H1 (cell line): ENCODE data around the gene C2CD4C. TPM values are rescaled to one million over a fixed set of nuclear protein-coding genes. Genes with fewer than 3 reads are reported as not detected.
A peak's percentile ranks its signal among the peaks of the same experiment; 100 is the strongest.

Experiments used
- CTCF ChIA-PET: fragments of 300-600 bp; sonication (Branson Sonifier 250); formaldehyde crosslinking; loops from one replicate; lab custom pipeline; 2021; ENCODE audit not compliant: partially characterized antibody; lab: Charles Lee
- POLR2A ChIA-PET: fragments of 300-600 bp; sonication (Branson Sonifier 250); formaldehyde crosslinking; loops from one replicate; lab custom pipeline; 2021; ENCODE audit warnings: inconsistent platforms; ENCODE audit not compliant: partially characterized antibody; lab: Charles Lee
- DNase-seq, 2 experiments: peaks; one replicate each; pipeline versions ENCODE4 v3.0.0 to v3.0.0-alpha.2; 2010 to 2022; ENCODE audit warnings: low spot score in 2 of 2, low read depth in 1 of 2, mixed read lengths in 1 of 2
- FAIRE-seq: peaks from 2 replicates; lab custom pipeline; 2011; peaks lifted over from hg19 to GRCh38; lab: Jason Lieb, UNC
- H2AFZ ChIP-seq: 2 replicates; pipeline ENCODE4 v1.8.1; 2012; ENCODE audit warnings: low read length, inconsistent platforms
- H2AK5ac ChIP-seq: 2 replicates; pipeline ENCODE4 v1.6.1; 2013; ENCODE audit warnings: low read depth, low read length
- H2BK120ac ChIP-seq: replicated peaks from 2 replicates; pipeline ENCODE3; 2013; ENCODE audit warnings: low read depth, low read length, inconsistent platforms
- H2BK12ac ChIP-seq: 2 replicates; pipeline ENCODE4 v1.6.1; 2013; ENCODE audit warnings: low read depth, low read length
- H2BK15ac ChIP-seq: 2 replicates; pipeline ENCODE4 v1.6.1; 2013; ENCODE audit warnings: low read length
- H2BK20ac ChIP-seq: 2 replicates; pipeline ENCODE4 v1.6.1; 2013; ENCODE audit warnings: low read length
- H2BK5ac ChIP-seq: 2 replicates; pipeline ENCODE4 v1.6.1; 2013; ENCODE audit warnings: low read depth, low read length
- H3K14ac ChIP-seq: 2 replicates; pipeline ENCODE4 v1.6.1; 2013; ENCODE audit warnings: inconsistent platforms; ENCODE audit not compliant: insufficient read length
- H3K18ac ChIP-seq: 2 replicates; pipeline ENCODE4 v1.6.1; 2013; ENCODE audit warnings: low read length; ENCODE audit errors: extremely low read depth
- H3K23ac ChIP-seq: 2 replicates; pipeline ENCODE4 v1.6.1; 2013; ENCODE audit warnings: inconsistent platforms; ENCODE audit not compliant: insufficient read length
- H3K23me2 ChIP-seq: 2 replicates; pipeline ENCODE4 v1.6.1; 2013; ENCODE audit warnings: low read depth, low read length
- H3K27ac ChIP-seq: 2 replicates; pipeline ENCODE4 v1.6.1; 2011; ENCODE audit warnings: low read depth, low read length, inconsistent platforms
- H3K27me3 ChIP-seq, 4 experiments: replicated peaks in 1 of 4; 1 replicate in 1 of 4; 2 replicates in 3 of 4; pipeline versions ENCODE4 v1.6.1 to v1.8.1; 2011 to 2013; ENCODE audit warnings: low read length in 3 of 4, mild to moderate bottlenecking in 3 of 4, inconsistent platforms in 2 of 4, mixed read lengths in 2 of 4, moderate library complexity in 1 of 4; ENCODE audit not compliant: control insufficient read depth in 3 of 4, insufficient read depth in 3 of 4; ENCODE audit errors: extremely low read depth in 1 of 4
- H3K36me3 ChIP-seq, 4 experiments: 2 replicates each; pipeline versions ENCODE4 v1.6.1 to v1.8.1; 2011 to 2013; ENCODE audit warnings: mild to moderate bottlenecking in 4 of 4, low read length in 3 of 4, moderate library complexity in 2 of 4, control low read depth in 1 of 4, inconsistent platforms in 1 of 4; ENCODE audit not compliant: insufficient read depth in 4 of 4, control insufficient read depth in 2 of 4
- H3K4ac ChIP-seq: replicated peaks from 2 replicates; pipeline ENCODE3; 2013; ENCODE audit warnings: low read length, low read depth, mixed read lengths, inconsistent platforms; ENCODE audit not compliant: insufficient read length
- H3K4me1 ChIP-seq, 4 experiments: replicated peaks in 1 of 4; 1 replicate in 1 of 4; 2 replicates in 3 of 4; pipeline versions ENCODE4 v1.6.1 to v1.8.1; 2011 to 2013; ENCODE audit warnings: low read length in 3 of 4, inconsistent platforms in 2 of 4, mixed read lengths in 1 of 4; ENCODE audit not compliant: insufficient read depth in 4 of 4, control insufficient read depth in 3 of 4
- H3K4me2 ChIP-seq, 2 experiments: 2 replicates each; pipeline versions ENCODE4 v1.6.1 to v1.8.1; 2011 to 2013; ENCODE audit warnings: low read depth in 2 of 2, low read length in 2 of 2, control low read depth in 1 of 2, inconsistent platforms in 1 of 2, mild to moderate bottlenecking in 1 of 2; ENCODE audit not compliant: insufficient read depth in 1 of 2
- H3K4me3 ChIP-seq, 4 experiments: fragments of 200-600, 300-600 bp in 1 of 4; sonication (generic), shearing (Covaris generic), sonication (Bioruptor Twin) in 1 of 4; 2 replicates each; pipeline versions ENCODE4 v1.5.1 to v1.8.1; 2011 to 2016; ENCODE audit warnings: low read length in 4 of 4, low read depth in 3 of 4, control low read depth in 2 of 4, inconsistent platforms in 2 of 4, mild to moderate bottlenecking in 2 of 4, mixed read lengths in 1 of 4, moderate library complexity in 1 of 4; ENCODE audit not compliant: insufficient read depth in 2 of 4; ENCODE audit errors: extremely low read depth in 1 of 4
- H3K56ac ChIP-seq: replicated peaks from 2 replicates; pipeline ENCODE3; 2013; ENCODE audit warnings: low read depth, mild to moderate bottlenecking, mixed read lengths, low read length, inconsistent platforms; ENCODE audit not compliant: insufficient read length
- H3K79me1 ChIP-seq: 2 replicates; pipeline ENCODE4 v1.6.1; 2013; ENCODE audit warnings: low read depth, low read length, control low read depth
- H3K79me2 ChIP-seq, 2 experiments: 2 replicates each; pipeline versions ENCODE4 v1.6.1 to v1.8.1; 2012 to 2013; ENCODE audit warnings: low read length in 2 of 2, mild to moderate bottlenecking in 2 of 2, inconsistent platforms in 1 of 2; ENCODE audit not compliant: insufficient read depth in 2 of 2, control insufficient read depth in 1 of 2
- H3K9ac ChIP-seq, 4 experiments: replicated peaks in 1 of 4; 1 replicate in 1 of 4; 2 replicates in 3 of 4; pipeline versions ENCODE4 v1.6.1 to v1.8.1; 2011 to 2013; ENCODE audit warnings: low read depth in 3 of 4, low read length in 3 of 4, control low read depth in 2 of 4, mild to moderate bottlenecking in 2 of 4, moderate library complexity in 2 of 4, inconsistent platforms in 1 of 4; ENCODE audit errors: extremely low read depth in 1 of 4
- H3K9me3 ChIP-seq, 2 experiments: 2 replicates each; pipeline versions ENCODE4 v1.6.1 to v1.8.1; 2012 to 2013; ENCODE audit warnings: mild to moderate bottlenecking in 2 of 2, moderate library complexity in 2 of 2, control low read depth in 1 of 2, inconsistent platforms in 1 of 2, low read depth in 1 of 2, low read length in 1 of 2, mixed read lengths in 1 of 2; ENCODE audit not compliant: insufficient read depth in 2 of 2
- H4K20me1 ChIP-seq, 2 experiments: replicated peaks in 1 of 2; 2 replicates each; pipeline versions ENCODE3 to v1.8.1; 2011 to 2013; ENCODE audit warnings: inconsistent platforms in 2 of 2, low read length in 2 of 2, mild to moderate bottlenecking in 1 of 2; ENCODE audit not compliant: insufficient read depth in 2 of 2, control insufficient read depth in 1 of 2
- H4K5ac ChIP-seq: 2 replicates; pipeline ENCODE4 v1.6.1; 2013; ENCODE audit warnings: low read length, low read depth, mixed read lengths, inconsistent platforms; ENCODE audit not compliant: insufficient read length
- H4K8ac ChIP-seq: 2 replicates; pipeline ENCODE4 v1.8.0; 2013; ENCODE audit warnings: mild to moderate bottlenecking, moderate library complexity, low read length, inconsistent platforms; ENCODE audit not compliant: insufficient read depth; ENCODE audit errors: extremely low read depth
- H4K91ac ChIP-seq: replicated peaks from 2 replicates; pipeline ENCODE3; 2013; ENCODE audit warnings: low read length, mixed read lengths, inconsistent platforms; ENCODE audit not compliant: insufficient read length
- KDM1A ChIP-seq: fragments of 200-600, 300-600 bp; sonication (generic); IDR thresholded peaks from 2 replicates; pipeline ENCODE4 v1.7.1; 2016; ENCODE audit warnings: mild to moderate bottlenecking, low read length, borderline replicate concordance
- KDM5A ChIP-seq: fragments of 200-600 bp; IDR thresholded peaks from 2 replicates; pipeline ENCODE4 v1.7.1; 2012; ENCODE audit warnings: mild to moderate bottlenecking, low read length, inconsistent platforms, mixed read lengths
- NRF1 ChIP-seq: IDR thresholded peaks from 2 replicates; pipeline ENCODE4 v1.6.1; 2011; ENCODE audit warnings: mild to moderate bottlenecking, low read depth, low read length, improper control_type of control experiment
- WGBS, 2 experiments: shearing (Covaris generic) in 1 of 2; methylation state at CpG; one replicate each; pipeline versions ENCODE4 v1.1.6 to v1.1.7; 2013 to 2015; ENCODE audit warnings: low lambda C conversion rate in 2 of 2, mixed read lengths in 2 of 2, inconsistent platforms in 1 of 2, low coverage in 1 of 2, missing lambda C conversion rate in 1 of 2; ENCODE audit not compliant: insufficient replicate concordance in 2 of 2, insufficient coverage in 1 of 2, insufficient read length in 1 of 2; ENCODE audit errors: extremely low coverage in 1 of 2, missing lambda C conversion rate in 1 of 2; 5-methylcytosine and 5-hydroxymethylcytosine counted together
- polyA plus RNA-seq, 7 experiments: library from polyadenylated mRNA; depleted of rRNA in 3 of 7; stranded (reverse) in 5 of 7; unstranded in 2 of 7; fragments of >200 nt in 5 of 7; fragments of 200-250 nt in 2 of 7; gene quantifications; 1 replicate in 5 of 7; 2 replicates in 1 of 7; 4 replicates in 1 of 7; pipeline versions ENCODE4 v1.2.1 to v1.2.3, GENCODE V29; 2011 to 2013; ENCODE audit warnings: missing spikeins in 2 of 7, mixed read lengths in 2 of 7
- total RNA-seq: library from RNA; stranded (reverse); fragmentation: NEBNext Ultra II Directional; extraction: Animal tissue kit (Norgen Biotek cat#: 25700); gene quantifications from 2 replicates; pipeline ENCODE4 v1.2.1, GENCODE V29; 2021
- TF ChIP-seq, protein P1 (sequence below): IDR thresholded peaks from 2 replicates; pipeline ENCODE4 v1.6.1; 2012; ENCODE audit warnings: low read length, inconsistent platforms

Gene C2CD4C
- total and polyA plus RNA-seq, 2 of the 8 experiments (the other 6 are each of a cell fraction or from before 2014, with no cell fraction given): 3.8 to 6.3 TPM

DNA sequence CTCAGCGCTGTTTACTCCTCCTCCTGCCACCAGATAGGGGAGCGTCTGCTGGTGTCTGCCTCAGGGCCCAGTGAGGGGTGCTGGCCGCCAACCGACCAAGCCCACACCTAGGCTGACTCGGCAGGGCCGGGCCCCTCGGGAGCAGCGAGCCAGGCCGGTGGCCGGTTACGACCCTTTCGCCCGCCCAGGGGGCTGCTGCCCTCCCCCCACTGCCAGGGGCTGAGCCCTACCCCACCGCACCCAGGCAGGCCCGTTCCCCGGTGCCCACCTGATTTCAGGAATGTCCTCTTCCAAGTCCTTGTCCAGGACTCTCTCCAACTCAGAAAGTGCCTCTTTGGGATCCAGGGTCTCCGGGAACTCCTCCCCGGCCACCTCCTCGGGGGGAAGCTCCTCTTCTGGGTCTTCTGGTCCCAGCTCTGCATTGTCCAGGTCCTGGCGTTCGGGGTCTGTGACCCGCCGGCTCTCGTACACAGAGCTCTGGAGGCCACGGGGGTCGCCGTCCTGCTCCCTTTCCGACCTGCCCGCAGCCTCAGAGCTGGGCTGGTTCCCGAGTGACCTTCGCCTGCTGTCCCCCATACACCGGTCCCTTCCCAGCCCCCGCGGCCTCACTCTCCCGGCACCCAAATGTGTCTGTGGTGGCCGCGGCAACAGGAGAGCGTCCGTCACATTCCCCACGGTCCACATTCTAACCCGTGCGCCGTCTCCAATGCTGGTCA is 33.4 kb downstream of the C2CD4C start:
- TF ChIP-seq KDM5A (no peak), KDM1A (no peak), NRF1 (no peak)
- TF ChIP-seq, protein P1, sequence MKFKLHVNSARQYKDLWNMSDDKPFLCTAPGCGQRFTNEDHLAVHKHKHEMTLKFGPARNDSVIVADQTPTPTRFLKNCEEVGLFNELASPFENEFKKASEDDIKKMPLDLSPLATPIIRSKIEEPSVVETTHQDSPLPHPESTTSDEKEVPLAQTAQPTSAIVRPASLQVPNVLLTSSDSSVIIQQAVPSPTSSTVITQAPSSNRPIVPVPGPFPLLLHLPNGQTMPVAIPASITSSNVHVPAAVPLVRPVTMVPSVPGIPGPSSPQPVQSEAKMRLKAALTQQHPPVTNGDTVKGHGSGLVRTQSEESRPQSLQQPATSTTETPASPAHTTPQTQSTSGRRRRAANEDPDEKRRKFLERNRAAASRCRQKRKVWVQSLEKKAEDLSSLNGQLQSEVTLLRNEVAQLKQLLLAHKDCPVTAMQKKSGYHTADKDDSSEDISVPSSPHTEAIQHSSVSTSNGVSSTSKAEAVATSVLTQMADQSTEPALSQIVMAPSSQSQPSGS: no peak
- TF ChIP-seq, all 59 proteins: peak for 0
- Histone ChIP-seq H3K23ac (no peak overlapping the region), H2BK12ac (no peak overlapping the region), H3K4me3 (no peak overlapping the region), H3K27me3 (no peaks in the 10 kb centered on the region; a peak in 1 of 7 replicates), H3K36me3 (no peaks in the 10 kb centered on the region), H3K56ac (no peak overlapping the region), H2AFZ (no peak overlapping the region), H3K4me1 (no peaks in the 10 kb centered on the region), H3K4ac (no peak overlapping the region), H4K20me1 (no peaks in the 10 kb centered on the region), H2BK15ac (no peak overlapping the region), H4K91ac (no peak overlapping the region), H3K79me1 (no peaks in the 10 kb centered on the region), H2BK5ac (no peak overlapping the region), H3K27ac (no peak overlapping the region), H3K4me2 (no peak overlapping the region), H2AK5ac (no peak overlapping the region), H3K9ac (no peak overlapping the region), H3K18ac (no peak overlapping the region), H3K23me2 (no peaks in the 10 kb centered on the region), H4K8ac (peak overlapping the region; percentile 46; the same call in 1 of the 2 replicates), H4K5ac (no peak overlapping the region), H3K9me3 (no peaks in the 10 kb centered on the region), H3K14ac (no peak overlapping the region), H2BK120ac (no peak overlapping the region), H2BK20ac (no peak overlapping the region), H3K79me2 (no peaks in the 10 kb centered on the region)
- 94% methylated on average over 25 of the region's 43 CpGs; no CpG with 5 or more reads in 1 of the 2 experiments for WGBS, 2 experiments
- CTCF ChIA-PET: interaction anchor here (0.8 to 2.9 kb wide), 2 partner anchors 8 to 27 kb away, joined by 3 to 16 read pairs; no protein-coding TSS in a partner anchor
- FAIRE-seq: no peak
- DNase-seq: no peak
- POLR2A ChIA-PET: interaction anchor here (1.7 kb wide), 1 partner anchor 113 kb away, joined by 3 read pairs; no protein-coding TSS in a partner anchor
